Astrocyte (in vitro differentiated cells and primary cell): ENCODE data around the gene DIDO1.

Source experiments
- CTCF ChIP-seq: IDR thresholded peaks from 2 replicates; pipeline ENCODE4 v1.5.1; 2011; ENCODE audit warnings: low read depth, mild to moderate bottlenecking, inconsistent platforms, low read length, moderate library complexity; ENCODE audit not compliant: insufficient read depth
- EZH2 ChIP-seq: IDR thresholded peaks from 2 replicates; pipeline ENCODE4 v1.6.1; 2012; ENCODE audit warnings: mild to moderate bottlenecking, low read length, inconsistent platforms; ENCODE audit not compliant: insufficient read depth

GRCh38 chr20:62950741-62951140 lies 24.4 kb upstream of the DIDO1 start:
- no peak for TF ChIP-seq EZH2
- TF ChIP-seq CTCF = no peak
